ENCODE results near the gene LRMDA.

LRMDA gene

GRCh38 chr10:76251841-76252671 is 820.6 kb downstream of the LRMDA start:
- no peak for DNase-seq (ENCODE audit: low read depth, low spot score)

GRCh38 chr10:76252733-76253132 is 821.3 kb downstream of the LRMDA start:
- DNase-seq (ENCODE audit: low read depth, low spot score) = no peak

- DNase-seq (ENCODE audit: low read depth, low spot score) = no peak
Observed at GRCh38 chr10:76255241-76255640, 823.8 kb downstream of the LRMDA start.

- DNase-seq (ENCODE audit: low read depth, low spot score) = no peak
Observed at GRCh38 chr10:76257816-76258215, 826.4 kb downstream of the LRMDA start.

DNA sequence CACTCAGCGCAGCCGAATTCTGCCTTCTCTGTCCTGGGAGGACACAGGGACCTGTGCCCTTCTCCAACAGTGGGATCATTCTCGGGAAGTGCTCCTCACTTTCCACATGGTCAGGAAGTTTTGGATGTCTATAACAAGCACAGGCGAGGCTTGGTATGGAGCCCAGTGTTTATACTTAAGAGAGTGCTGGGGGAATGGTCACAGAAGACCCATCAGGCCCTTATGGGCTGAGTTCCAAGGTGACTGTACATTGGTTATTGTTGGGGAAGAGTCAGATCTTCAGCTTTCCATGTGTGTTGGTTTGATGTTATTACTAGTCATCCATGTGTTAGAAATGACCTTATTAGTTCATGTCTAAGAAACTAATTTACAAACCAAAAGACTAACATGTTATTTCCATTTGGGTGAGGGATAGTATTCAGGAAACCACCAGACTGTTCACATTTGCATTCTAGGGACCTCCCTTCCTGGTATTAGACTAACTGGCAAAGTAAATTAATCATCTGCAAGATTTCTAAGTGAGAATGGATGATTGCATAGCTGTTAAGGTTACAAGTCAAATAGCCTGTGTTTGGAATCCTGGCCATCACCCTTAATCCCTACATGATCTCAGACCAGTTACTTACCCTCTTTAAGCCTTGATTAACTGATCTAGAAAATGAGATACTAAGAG is 834.2 kb downstream of the LRMDA start:
- DNase-seq (ENCODE audit: low read depth, low spot score) = no peak

GRCh38 chr10:76268530-76268929 is 837.1 kb downstream of the LRMDA start:
- no peak for DNase-seq (ENCODE audit: low read depth, low spot score)

DNA sequence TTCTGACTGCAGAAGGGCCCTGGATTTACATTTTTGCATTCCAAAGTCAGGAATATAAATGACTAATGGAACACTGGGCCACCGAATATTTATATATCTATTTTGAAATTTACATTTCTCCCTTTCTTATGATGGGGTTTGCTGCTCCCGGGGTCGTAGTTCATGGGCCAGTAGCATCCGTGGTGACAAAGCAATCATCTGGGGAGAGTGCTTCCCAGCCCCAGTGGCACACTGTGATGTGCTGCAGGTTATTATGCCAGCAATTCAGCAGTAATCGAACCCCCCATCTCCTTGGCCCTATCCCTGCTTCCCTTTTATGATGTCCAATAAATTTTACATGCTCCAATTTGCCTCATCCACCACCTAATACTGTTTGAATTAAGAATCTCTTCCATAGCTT is 837.5 kb downstream of the LRMDA start:
- DNase-seq (ENCODE audit: low read depth, low spot score) = no peak

- no peak for DNase-seq (ENCODE audit: low read depth, low spot score)
Observed at GRCh38 chr10:76270464-76270863, 839.0 kb downstream of the LRMDA start.

GRCh38 chr10:76274933-76275332 is 843.5 kb downstream of the LRMDA start:
- DNase-seq (ENCODE audit: low read depth, low spot score) = no peak

GRCh38 chr10:76278811-76279460 is 847.5 kb downstream of the LRMDA start:
- no peak for DNase-seq (ENCODE audit: low read depth, low spot score)

- DNase-seq (ENCODE audit: low read depth, low spot score) = no peak
Observed at GRCh38 chr10:76281659-76282058, 850.2 kb downstream of the LRMDA start.

- DNase-seq (ENCODE audit: low read depth, low spot score) = no peak
Observed at GRCh38 chr10:76282061-76283025, 850.9 kb downstream of the LRMDA start.

- DNase-seq (ENCODE audit: low read depth, low spot score) = no peak
Observed at GRCh38 chr10:76284351-76284750, 852.9 kb downstream of the LRMDA start.

DNA sequence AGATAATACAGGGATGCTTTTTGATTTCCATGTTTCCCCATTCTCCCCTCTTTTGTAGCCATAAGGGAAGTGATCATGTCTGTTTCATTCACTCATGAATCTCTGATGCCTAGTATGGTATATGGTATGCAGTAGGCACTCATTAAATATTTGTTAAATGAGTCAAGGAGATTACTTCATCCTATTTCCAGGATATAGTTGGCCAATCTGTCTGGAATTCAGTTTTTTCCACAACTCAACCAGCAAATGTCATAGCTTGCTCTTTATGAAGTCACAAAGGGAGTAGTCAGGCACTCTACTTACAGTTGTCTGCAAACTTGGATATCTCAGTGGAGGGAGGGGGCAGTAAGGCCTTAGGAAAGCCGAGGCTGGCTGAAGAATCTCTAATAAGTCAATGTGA is 853.6 kb downstream of the LRMDA start:
- DNase-seq (ENCODE audit: low read depth, low spot score) = no peak

- DNase-seq (ENCODE audit: low read depth, low spot score) = no peak
Observed at GRCh38 chr10:76285515-76285914, 854.1 kb downstream of the LRMDA start.

DNA sequence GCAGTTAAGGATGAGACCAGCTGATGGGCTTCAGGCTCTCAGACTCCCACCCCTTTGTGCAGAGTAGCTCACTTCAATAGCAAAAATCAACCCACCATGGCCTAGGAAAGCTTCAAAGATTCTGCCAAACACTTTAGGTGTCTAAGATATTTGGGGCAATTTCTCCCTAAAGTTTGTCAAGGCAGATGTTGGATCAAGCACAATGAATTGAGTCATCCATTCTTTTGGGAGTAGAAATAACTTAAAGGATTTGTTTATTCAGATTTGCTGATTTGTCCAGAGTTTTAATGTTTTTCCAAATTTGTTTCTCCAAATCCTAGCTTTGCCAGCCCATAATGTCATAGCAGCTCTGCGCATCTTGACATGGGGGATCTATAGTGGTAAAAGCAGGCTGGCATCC is 855.1 kb downstream of the LRMDA start:
- DNase-seq (ENCODE audit: low read depth, low spot score) = no peak

DNA sequence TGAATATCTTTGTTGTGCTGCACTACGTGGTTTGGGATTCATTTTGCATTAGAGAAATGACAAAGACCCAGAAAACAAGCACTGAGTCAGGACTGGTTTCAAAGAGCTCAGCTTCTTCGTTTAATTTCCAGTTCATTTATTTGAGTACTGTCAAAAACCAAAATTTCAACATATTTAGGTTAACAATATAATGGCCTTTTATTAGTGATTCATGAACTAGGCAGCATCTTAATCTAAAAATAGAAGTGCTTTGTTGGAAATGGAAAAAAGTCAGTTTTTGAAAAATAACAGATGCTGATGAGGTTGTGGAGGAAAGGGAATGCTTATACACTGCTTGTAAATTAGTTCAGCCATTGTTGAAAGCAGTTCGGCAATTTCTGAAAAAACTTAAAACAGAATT is 856.4 kb downstream of the LRMDA start:
- no peak for DNase-seq (ENCODE audit: low read depth, low spot score)

DNA sequence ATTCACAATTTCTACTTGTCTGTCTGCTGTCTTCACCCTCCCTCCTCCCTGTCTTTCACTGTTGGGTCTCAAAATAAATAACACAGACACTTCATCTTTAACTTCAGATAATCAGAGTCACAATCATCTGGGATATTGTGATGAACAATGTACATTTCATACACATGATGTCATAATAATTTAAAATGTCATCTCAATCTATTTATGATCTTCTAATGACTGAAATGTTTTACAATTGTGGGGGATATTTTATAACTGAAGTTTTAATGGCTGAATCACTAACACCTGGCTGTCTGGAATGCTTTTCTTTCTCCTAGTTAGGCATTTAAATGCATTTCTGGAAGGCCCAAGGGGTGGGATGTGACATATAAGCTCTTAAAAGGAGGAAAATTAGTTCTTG is 859.8 kb downstream of the LRMDA start:
- no peak for DNase-seq (ENCODE audit: low read depth, low spot score)

GRCh38 chr10:76291885-76292284 is 860.5 kb downstream of the LRMDA start:
- DNase-seq (ENCODE audit: low read depth, low spot score) = no peak

GRCh38 chr10:76296957-76297356 is 865.5 kb downstream of the LRMDA start:
- no peak for DNase-seq (ENCODE audit: low read depth, low spot score)

GRCh38 chr10:76297358-76297757 is 865.9 kb downstream of the LRMDA start:
- DNase-seq (ENCODE audit: low read depth, low spot score) = no peak

All from brain pericyte (primary cell).